GM13977 (cell line): Measurements from ENCODE around the gene ACO1.

Experiments used
- DNase-seq: peaks from one replicate; pipeline ENCODE4 v3.0.0; 2012; ENCODE audit warnings: low spot score
- in situ Hi-C: fragments of 300-500 bp; cut with MboI; formaldehyde crosslinking; loops from one replicate; pipeline ENCODE4 v1.12.0; 2022; ENCODE audit warnings: low sequenced_read_pairs, low pct_unique_long_range_greater_than_20kb, mixed read lengths, inconsistent platforms; ENCODE audit not compliant: unreplicated experiment
- TF ChIP-seq, protein P1 (sequence below): IDR thresholded peaks from 2 replicates; pipeline ENCODE4 v1.5.1; 2012; ENCODE audit warnings: mild to moderate bottlenecking, control low read depth; ENCODE audit not compliant: insufficient read depth; ENCODE audit errors: extremely low read depth, missing control alignments

Gene ACO1

DNA sequence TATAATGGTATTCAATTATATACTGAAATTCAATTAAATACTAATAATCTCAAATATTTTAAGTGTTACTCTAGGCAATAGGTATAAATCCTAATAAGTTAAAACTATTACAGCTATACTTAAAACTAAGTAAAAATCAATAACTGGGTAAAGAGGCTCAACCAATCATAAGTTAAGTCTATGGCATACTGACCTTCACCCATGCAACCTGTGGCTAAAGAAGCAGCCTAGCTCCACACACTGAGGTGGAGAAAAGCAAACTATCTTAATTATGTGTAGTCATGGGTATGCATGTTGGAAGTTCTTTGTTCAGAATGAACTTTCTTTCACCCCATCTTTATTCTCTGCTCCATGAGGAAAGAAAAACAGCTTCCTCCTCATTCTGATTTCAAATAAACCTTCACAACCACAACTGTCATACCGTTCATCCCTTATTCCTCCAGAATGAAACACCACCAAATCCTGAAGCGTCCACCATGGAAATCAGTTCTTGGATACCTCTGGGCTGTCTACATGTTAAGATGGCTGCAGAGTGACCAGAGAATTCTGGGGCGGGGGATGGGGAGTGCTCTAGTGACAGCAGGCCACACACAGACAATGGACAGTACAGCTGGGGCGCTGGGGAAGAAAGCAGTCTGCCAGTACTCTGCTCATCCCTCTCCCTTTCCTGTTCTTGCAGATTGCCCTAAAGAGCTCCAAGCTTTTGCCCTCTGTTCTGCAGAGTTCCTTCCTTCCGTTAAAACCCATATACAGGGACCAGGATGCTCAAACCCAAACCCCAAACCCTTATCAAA is 79.3 kb downstream of the ACO1 start:
- in situ Hi-C loops = loop anchor here (25.0 kb wide), 1 partner anchor 99 kb away; the partner anchor contains the start of genes NDUFB6, SMIM27 and TOPORS
- TF ChIP-seq, protein P1, sequence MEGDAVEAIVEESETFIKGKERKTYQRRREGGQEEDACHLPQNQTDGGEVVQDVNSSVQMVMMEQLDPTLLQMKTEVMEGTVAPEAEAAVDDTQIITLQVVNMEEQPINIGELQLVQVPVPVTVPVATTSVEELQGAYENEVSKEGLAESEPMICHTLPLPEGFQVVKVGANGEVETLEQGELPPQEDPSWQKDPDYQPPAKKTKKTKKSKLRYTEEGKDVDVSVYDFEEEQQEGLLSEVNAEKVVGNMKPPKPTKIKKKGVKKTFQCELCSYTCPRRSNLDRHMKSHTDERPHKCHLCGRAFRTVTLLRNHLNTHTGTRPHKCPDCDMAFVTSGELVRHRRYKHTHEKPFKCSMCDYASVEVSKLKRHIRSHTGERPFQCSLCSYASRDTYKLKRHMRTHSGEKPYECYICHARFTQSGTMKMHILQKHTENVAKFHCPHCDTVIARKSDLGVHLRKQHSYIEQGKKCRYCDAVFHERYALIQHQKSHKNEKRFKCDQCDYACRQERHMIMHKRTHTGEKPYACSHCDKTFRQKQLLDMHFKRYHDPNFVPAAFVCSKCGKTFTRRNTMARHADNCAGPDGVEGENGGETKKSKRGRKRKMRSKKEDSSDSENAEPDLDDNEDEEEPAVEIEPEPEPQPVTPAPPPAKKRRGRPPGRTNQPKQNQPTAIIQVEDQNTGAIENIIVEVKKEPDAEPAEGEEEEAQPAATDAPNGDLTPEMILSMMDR = no peak
- no peak for DNase-seq

DNA sequence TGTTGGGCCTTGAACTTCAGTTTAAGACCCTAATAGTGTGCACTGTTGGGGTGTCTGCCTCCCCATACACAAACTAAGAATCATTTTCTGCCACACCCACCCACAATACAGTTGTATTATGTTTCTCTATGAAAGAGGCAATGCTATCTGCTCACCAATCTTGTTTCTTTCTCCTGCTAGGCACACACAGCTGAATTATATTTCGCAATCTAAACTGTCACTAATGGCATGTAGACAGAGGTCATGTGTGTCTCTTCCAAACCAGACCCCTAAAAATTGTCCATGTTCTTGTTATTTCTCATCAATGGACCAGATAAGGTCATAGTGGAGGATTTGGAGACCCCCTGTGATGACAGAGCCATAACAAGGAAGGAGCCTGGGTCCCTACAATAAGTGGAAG is 84.3 kb downstream of the ACO1 start:
- in situ Hi-C loops = loop anchor here (25.0 kb wide), 1 partner anchor 94 kb away; the partner anchor contains the start of genes NDUFB6, SMIM27 and TOPORS
- TF ChIP-seq, protein P1 = no peak

DNA sequence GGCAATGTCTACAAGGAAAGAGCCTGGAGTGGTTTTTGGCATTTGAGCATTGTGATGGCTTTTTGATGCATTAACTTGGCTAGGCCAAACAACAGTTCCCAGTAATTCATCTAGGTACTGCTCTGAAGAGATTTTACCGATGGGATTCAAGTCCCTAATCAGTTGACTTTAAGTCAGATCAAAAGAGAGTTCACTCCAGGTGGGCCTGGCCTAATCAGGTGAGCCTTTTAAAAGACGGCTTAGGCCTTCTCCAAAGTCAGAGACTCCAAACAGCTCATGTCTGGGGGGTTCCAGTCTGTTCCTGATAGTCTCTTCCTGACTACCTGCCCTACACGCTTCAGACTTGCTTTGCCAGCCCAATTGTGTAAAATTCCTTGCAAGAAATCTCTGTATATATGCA is 87.9 kb downstream of the ACO1 start:
- TF ChIP-seq, protein P1 = no peak
- in situ Hi-C loops = loop anchor here (25.0 kb wide), 1 partner anchor 90 kb away; the partner anchor contains the start of genes NDUFB6, SMIM27 and TOPORS
- DNase-seq = no peak

More for the DNA sequence above, 84.3 kb downstream of the ACO1 start:
- no peak for DNase-seq

DNA sequence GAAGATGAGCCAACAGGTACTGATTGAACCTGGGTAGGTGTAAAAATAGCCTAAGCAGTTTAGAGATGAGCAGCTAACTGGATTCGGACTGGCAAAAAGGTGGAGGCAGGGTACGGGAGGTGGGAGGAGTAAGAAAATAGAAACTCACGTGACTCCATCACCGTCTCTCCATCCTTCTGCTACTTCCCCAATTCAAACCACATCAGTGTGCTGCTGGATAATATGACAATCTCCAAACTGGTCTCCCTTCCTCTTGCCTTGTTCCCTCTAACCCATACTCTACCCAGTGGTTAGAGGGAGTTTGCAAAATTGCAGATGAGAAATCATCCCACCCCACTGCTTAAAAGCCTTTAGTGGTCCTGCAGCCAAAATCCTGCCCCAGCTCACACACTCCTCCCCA is 98.9 kb downstream of the ACO1 start:
- TF ChIP-seq, protein P1 = no peak
- no peak for DNase-seq
- in situ Hi-C loops = no loop called here

DNA sequence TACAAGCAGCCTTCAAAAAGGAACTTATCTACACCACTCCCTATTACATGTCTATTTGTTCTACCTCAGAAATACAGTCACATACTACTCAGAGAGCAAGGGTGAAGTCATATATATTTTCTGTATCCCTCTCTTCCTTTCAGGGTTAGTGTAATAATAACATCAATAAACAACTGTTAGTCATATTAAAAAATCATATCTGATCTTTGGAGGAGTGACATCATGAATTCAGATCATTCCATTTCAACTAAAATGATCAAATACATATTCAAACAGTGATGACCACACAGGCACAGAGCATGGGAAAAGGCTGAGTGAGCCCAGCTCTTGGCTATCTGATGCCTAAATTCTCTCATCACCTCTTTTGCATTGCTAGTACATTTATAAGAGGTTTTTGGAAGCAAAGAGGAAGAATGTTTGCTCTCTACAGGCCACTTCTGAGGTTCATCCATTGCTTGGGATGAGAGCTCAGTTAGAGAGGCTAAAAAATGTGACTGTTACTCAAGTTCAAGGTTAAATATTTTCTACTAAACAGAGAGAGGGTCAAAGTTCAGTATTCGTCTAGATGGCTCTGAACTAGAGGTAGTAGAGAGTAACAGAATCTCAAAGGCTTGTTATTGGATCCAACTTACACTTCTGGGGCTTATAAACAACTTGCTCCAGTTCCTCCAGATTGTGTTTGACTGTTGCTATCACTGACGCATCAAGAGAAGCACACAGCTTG is 102.6 kb downstream of the ACO1 start:
- in situ Hi-C loops = no loop called here
- TF ChIP-seq, protein P1 = no peak
- no peak for DNase-seq

DNA sequence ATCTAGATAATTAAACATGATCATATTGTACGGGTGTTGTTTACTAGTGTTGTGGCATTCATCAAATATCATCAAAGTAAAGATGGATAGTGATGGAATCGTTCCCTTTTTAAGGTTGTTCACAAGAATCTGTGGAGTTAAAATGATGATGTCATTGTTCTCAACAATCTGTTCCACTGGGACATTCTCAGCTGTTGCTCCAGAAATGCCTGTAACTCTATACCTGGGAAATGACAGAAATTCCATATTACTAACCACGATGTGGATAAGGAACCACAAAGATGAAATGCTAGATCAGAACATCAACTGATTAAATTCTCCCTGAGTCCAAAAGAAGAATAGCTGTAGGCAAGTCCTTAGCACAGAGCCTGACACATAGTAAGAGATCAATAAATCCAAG is 103.5 kb downstream of the ACO1 start:
- TF ChIP-seq, protein P1 = no peak
- DNase-seq = no peak
- in situ Hi-C loops = no loop called here
